MM.1S (cell line): ENCODE measurements around the gene TARDBP.

Experiments used
- EZH2 ChIP-seq: fragments of 300-600 bp; sonication (generic); optimal IDR thresholded peaks from 2 replicates; pipeline ENCODE3; 2017; ENCODE audit warnings: low read depth, mild to moderate bottlenecking, antibody characterized with exemption, low read length, mixed read lengths
- EZH2phosphoT487 ChIP-seq: fragments of 300-600 bp; sonication (generic); IDR thresholded peaks from 2 replicates; pipeline ENCODE4 v1.6.1; 2018; ENCODE audit warnings: antibody characterized with exemption, low read length
- TF ChIP-seq, protein P1 (sequence below): fragments of 300-600 bp; sonication (generic); IDR thresholded peaks from 2 replicates; pipeline ENCODE4 v1.5.1; 2016; ENCODE audit warnings: antibody characterized with exemption, low read length, mixed read lengths

DNA sequence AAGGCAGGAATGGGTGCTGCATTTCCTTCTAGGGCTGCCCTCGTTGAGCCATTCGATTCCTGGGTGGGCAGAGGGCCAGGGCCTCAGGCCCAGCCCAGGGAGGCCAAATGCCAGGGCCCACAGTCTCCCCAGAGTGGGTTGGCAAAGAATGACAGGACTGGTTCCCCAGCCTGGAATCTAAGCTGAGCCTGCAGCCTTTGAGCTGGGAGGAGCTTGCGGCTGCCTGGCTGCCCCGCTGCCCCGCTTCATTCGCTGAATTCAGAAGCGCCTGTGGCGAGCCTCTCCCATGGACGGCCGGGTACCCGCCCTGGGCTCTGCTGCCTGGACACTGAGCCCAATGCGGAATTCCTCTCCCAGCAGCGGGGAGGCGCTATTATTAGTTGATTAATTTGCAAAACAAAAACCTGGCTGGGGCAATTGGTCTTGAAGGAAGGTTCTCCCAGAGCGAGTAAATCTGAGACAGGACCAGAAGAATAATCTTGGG, 32.3 kb upstream of the TARDBP start:
- TF ChIP-seq, protein P1, sequence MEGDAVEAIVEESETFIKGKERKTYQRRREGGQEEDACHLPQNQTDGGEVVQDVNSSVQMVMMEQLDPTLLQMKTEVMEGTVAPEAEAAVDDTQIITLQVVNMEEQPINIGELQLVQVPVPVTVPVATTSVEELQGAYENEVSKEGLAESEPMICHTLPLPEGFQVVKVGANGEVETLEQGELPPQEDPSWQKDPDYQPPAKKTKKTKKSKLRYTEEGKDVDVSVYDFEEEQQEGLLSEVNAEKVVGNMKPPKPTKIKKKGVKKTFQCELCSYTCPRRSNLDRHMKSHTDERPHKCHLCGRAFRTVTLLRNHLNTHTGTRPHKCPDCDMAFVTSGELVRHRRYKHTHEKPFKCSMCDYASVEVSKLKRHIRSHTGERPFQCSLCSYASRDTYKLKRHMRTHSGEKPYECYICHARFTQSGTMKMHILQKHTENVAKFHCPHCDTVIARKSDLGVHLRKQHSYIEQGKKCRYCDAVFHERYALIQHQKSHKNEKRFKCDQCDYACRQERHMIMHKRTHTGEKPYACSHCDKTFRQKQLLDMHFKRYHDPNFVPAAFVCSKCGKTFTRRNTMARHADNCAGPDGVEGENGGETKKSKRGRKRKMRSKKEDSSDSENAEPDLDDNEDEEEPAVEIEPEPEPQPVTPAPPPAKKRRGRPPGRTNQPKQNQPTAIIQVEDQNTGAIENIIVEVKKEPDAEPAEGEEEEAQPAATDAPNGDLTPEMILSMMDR: no peak
- no peak for TF ChIP-seq EZH2
- no peak for TF ChIP-seq EZH2phosphoT487
